HUDEP-2 (cell line): Measurements from ENCODE around the gene CDIPT.

Experiments
- DNase-seq, 76 experiments: peaks; one replicate each; lab custom pipeline; 2025; ENCODE audit not compliant: unreplicated experiment in 76 of 76; lab: John Stamatoyannopoulos, UW

CDIPT gene

GRCh38 chr16:29813644-29814562 lies 49.1 kb downstream of the CDIPT start:
- no peak for DNase-seq

- DNase-seq: no peak
Observed at GRCh38 chr16:29812754-29813643, 50.0 kb downstream of the CDIPT start.

GRCh38 chr16:29811896-29812665 lies 50.9 kb downstream of the CDIPT start, which contains the start of gene PRRT2:
TSS of gene PRRT2 (plus strand) at chr16:29812193. CDS start at chr16:29813055, 862 bp downstream.
- peak in 4 of 76 experiments; percentile 9 to 30 (median 14) for DNase-seq

GRCh38 chr16:29811170-29811895 lies 51.7 kb downstream of the CDIPT start:
- DNase-seq: peak in 73 of 76 experiments; percentile 41 to 90 (median 78)

GRCh38 chr16:29810699-29811169 lies 52.3 kb downstream of the CDIPT start:
- no peak for DNase-seq

GRCh38 chr16:29809850-29810698 lies 53.0 kb downstream of the CDIPT start:
- no peak for DNase-seq

- DNase-seq: no peak
Observed at GRCh38 chr16:29809031-29809747, 53.8 kb downstream of the CDIPT start.
